Esophagus squamous epithelium (tissue), 5 donors: ENCODE results near the gene COA7. TPM values are rescaled to one million over a fixed set of nuclear protein-coding genes. Genes with fewer than 3 reads are reported as not detected.
"Not testable (repeated sequence)": the region's sequence is repeated elsewhere in the genome, so short reads cannot be mapped to it uniquely, and the experiment has no call there.

Experiments used
- DNase-seq: peaks from one replicate; lab custom pipeline; 2025; lab: John Stamatoyannopoulos, UW
- H3K27ac ChIP-seq, 4 donors: fragments of 200-600 bp; sonication (generic); one replicate each; pipeline ENCODE4 v1.5.1; 2016 to 2019; ENCODE audit warnings: mild to moderate bottlenecking in 1 of 4
- H3K27me3 ChIP-seq, 4 donors: fragments of 200-600 bp; sonication (generic); 1 replicate in 3 of 4; 2 replicates in 1 of 4; pipeline versions ENCODE4 v1.5.1 to v1.6.0; 2017 to 2021; ENCODE audit warnings: antibody characterized with exemption in 1 of 4
- H3K36me3 ChIP-seq, 3 donors: fragments of 200-600 bp; sonication (generic); one replicate each; pipeline ENCODE4 v1.5.1; 2016 to 2019
- H3K4me1 ChIP-seq, 3 donors: fragments of 200-600 bp; sonication (generic); one replicate each; pipeline ENCODE4 v1.5.1; 2017 to 2019
- H3K4me3 ChIP-seq, 4 donors: fragments of 200-600 bp; sonication (generic); 1 replicate in 3 of 4; 2 replicates in 1 of 4; pipeline ENCODE4 v1.5.1; 2016 to 2019; ENCODE audit warnings: mild to moderate bottlenecking in 2 of 4, moderate library complexity in 1 of 4
- H3K9me3 ChIP-seq, 3 donors: fragments of 200-600 bp; sonication (generic); one replicate each; pipeline ENCODE4 v1.5.1; 2016 to 2019
- CTCF ChIP-seq, 6 experiments: fragments of 450-650 bp in 4 of 6; fragments of 200-600 bp in 2 of 6; sonication (generic) in 2 of 6; IDR thresholded peaks; one replicate each; pipeline ENCODE4 v1.5.1; 2016 to 2019; ENCODE audit warnings: antibody characterized with exemption in 6 of 6, mild to moderate bottlenecking in 4 of 6, moderate library complexity in 4 of 6
- POLR2A ChIP-seq, 4 donors: fragments of 450-650 bp; IDR thresholded peaks; one replicate each; pipeline ENCODE4 v1.6.1; 2017; ENCODE audit warnings: antibody characterized with exemption in 4 of 4, mild to moderate bottlenecking in 4 of 4, moderate library complexity in 3 of 4
- WGBS, 2 donors: methylation state at CpG; one replicate each; pipeline ENCODE4 v1.1.5; 2018; 5-methylcytosine and 5-hydroxymethylcytosine counted together
- intact Hi-C: fragments of 100-400 bp; cut with DNase I; formaldehyde crosslinking; loops from one replicate; pipeline ENCODE4 v1.15.0; 2022
- total RNA-seq, 4 donors: library from RNA; depleted of rRNA; stranded (reverse); fragments of >200 nt; gene quantifications; one replicate each; pipeline ENCODE4 v1.1.0, GENCODE V29; 2016
- donor health status: DM: yes; HTN: yes; CAD: no.

Gene COA7
- total RNA-seq, 4 donors from 2014 or later, result 11.2 to 13.5 (median 12.3) TPM

- Histone ChIP-seq H3K27me3 (no peaks in the 10 kb centered on the region), H3K4me3 (no peak overlapping the region), H3K36me3 (peaks cover 0 to 44% (median 0%) of the 10 kb centered on the region in 3 donors), H3K4me1 (peaks cover 7 to 19% (median 10%) of the 10 kb centered on the region in 3 donors), H3K9me3 (no peaks in the 10 kb centered on the region), H3K27ac (no peak overlapping the region)
- intact Hi-C loops, result no loop called here
- TF ChIP-seq CTCF (IDR thresholded peaks at IDR 0.05) (no peak), POLR2A (IDR thresholded peaks at IDR 0.05) (no peak)
- no peak for DNase-seq
- 88 to 100% methylated on average over 1 of the region's 1 CpG for WGBS, 2 donors
Observed at GRCh38 chr1:52693843-52694242, 4.3 kb downstream of the COA7 start.

- WGBS, 2 donors, result 95 to 97% methylated on average over 10 of the region's 10 CpGs
- H3K27me3 ChIP-seq, H3K9me3 ChIP-seq, H3K4me3 ChIP-seq, DNase-seq, intact Hi-C loops, H3K27ac ChIP-seq: not testable (repeated sequence)
- peaks cover 0 to 48% (median 0%) of the 10 kb centered on the region in 3 donors for H3K36me3 ChIP-seq
- peaks cover 4 to 14% (median 6%) of the 10 kb centered on the region in 3 donors for H3K4me1 ChIP-seq
Observed at GRCh38 chr1:52693351-52693750, 4.8 kb downstream of the COA7 start.

- Histone ChIP-seq H3K4me1 (peaks cover 4 to 12% (median 6%) of the 10 kb centered on the region in 3 donors), H3K36me3 (peaks cover 0 to 54% (median 1%) of the 10 kb centered on the region in 3 donors), H3K27me3 (no peaks in the 10 kb centered on the region), H3K4me3 (no peak overlapping the region), H3K9me3 (no peaks in the 10 kb centered on the region), H3K27ac (no peak overlapping the region)
- TF ChIP-seq POLR2A (IDR thresholded peaks at IDR 0.05) (no peak), CTCF (IDR thresholded peaks at IDR 0.05) (no peak)
- WGBS, 2 donors, result 75 to 100% methylated on average over 1 to 4 of the region's 4 CpGs
- intact Hi-C loops, result no loop called here
- DNase-seq, result no peak
Observed at GRCh38 chr1:52692697-52693096, 5.5 kb downstream of the COA7 start.

GRCh38 chr1:52691821-52692220, 6.3 kb downstream of the COA7 start:
- Histone ChIP-seq H3K4me3 (no peak overlapping the region), H3K36me3 (peaks cover 0 to 63% (median 5%) of the 10 kb centered on the region in 3 donors), H3K27me3 (no peaks in the 10 kb centered on the region), H3K4me1 (peaks cover 0 to 3% (median under 1%) of the 10 kb centered on the region in 3 donors), H3K9me3 (no peaks in the 10 kb centered on the region), H3K27ac (no peak overlapping the region)
- 83 to 93% methylated on average over 3 of the region's 3 CpGs for WGBS, 2 donors
- TF ChIP-seq POLR2A (IDR thresholded peaks at IDR 0.05), result no peak
- no peak for TF ChIP-seq CTCF (IDR thresholded peaks at IDR 0.05)
- intact Hi-C loops, result no loop called here
- DNase-seq, result no peak

- H3K9me3 ChIP-seq, result no peaks in the 10 kb centered on the region
- H3K27ac ChIP-seq, result no peak overlapping the region
- H3K27me3 ChIP-seq, result no peaks in the 10 kb centered on the region
- no peaks in the 10 kb centered on the region for H3K4me1 ChIP-seq
- 90 to 94% methylated on average over 5 of the region's 5 CpGs for WGBS, 2 donors
- no peak overlapping the region for H3K4me3 ChIP-seq
- peaks cover 0 to 65% (median 5%) of the 10 kb centered on the region in 3 donors for H3K36me3 ChIP-seq
- no peak for TF ChIP-seq CTCF (IDR thresholded peaks at IDR 0.05)
- TF ChIP-seq POLR2A (IDR thresholded peaks at IDR 0.05), result no peak
- intact Hi-C loops, result loop anchor here (10.0 kb wide), 1 partner anchor 262 kb away; no protein-coding TSS in a partner anchor
- DNase-seq, result no peak
Observed at GRCh38 chr1:52686830-52687229, 11.3 kb downstream of the COA7 start.
